HCT116 (cell line): ENCODE measurements around the gene HDLBP. TPM values are rescaled to one million over a fixed set of nuclear protein-coding genes. Genes with fewer than 3 reads are reported as not detected.

Experiments
- ATAC-seq: fragments of 200-7000 bp; cut with Tn5 transposase; 2 replicates; pipeline ENCODE4 v1.9.1; 2020; ENCODE audit warnings: mild to moderate bottlenecking, moderate library complexity
- BruUV-seq: library from RNA; stranded (reverse); fragments of 400-500 nt; replicated peaks from 2 replicates; lab custom pipeline; 2021; lab: Mats Ljungman, UMichigan
- CTCF ChIA-PET: fragments of 300-600 bp; sonication (Branson Sonifier 250); formaldehyde crosslinking; loops from one replicate; lab custom pipeline; 2021; ENCODE audit warnings: antibody characterized with exemption; lab: Charles Lee
- POLR2A ChIA-PET: fragments of 300-600, 350-600 bp; sonication (Branson Sonifier 250); formaldehyde crosslinking; loops from one replicate; lab custom pipeline; 2021; ENCODE audit warnings: antibody characterized with exemption; lab: Charles Lee
- RAD21 ChIA-PET, 2 experiments: fragments of 300-600 bp; sonication (Branson Sonifier 250); formaldehyde crosslinking; loops; one replicate each; lab custom pipeline; 2023; ENCODE audit warnings: low total read pairs in 2 of 2; ENCODE audit not compliant: uncharacterized antibody in 2 of 2, unreplicated experiment in 2 of 2, low non-redundant PET in 1 of 2; lab: Charles Lee
- DNase-seq: peaks from one replicate; pipeline ENCODE4 v3.0.0-alpha.2; 2010; ENCODE audit warnings: low read depth, low spot score
- H2AFZ ChIP-seq: fragments of 200-600 bp; shearing (Covaris generic), sonication (generic); 2 replicates; pipeline ENCODE4 v1.6.1; 2017; ENCODE audit warnings: low read depth, mixed run types, mixed read lengths, antibody characterized with exemption, low read length; ENCODE audit not compliant: poor library complexity, severe bottlenecking
- H3K27ac ChIP-seq: 2 replicates; pipeline ENCODE4 v1.5.1; 2012; ENCODE audit warnings: low read depth, low read length
- H3K27me3 ChIP-seq: fragments of 200-600 bp; sonication (generic); 2 replicates; pipeline ENCODE4 v1.6.1; 2016; ENCODE audit warnings: mixed run types, low read length, mixed read lengths; ENCODE audit not compliant: insufficient read depth
- H3K36me3 ChIP-seq, 2 experiments: fragments of 200-500 bp in 1 of 2; fragments of 200-600 bp in 1 of 2; sonication (Bioruptor generic) in 1 of 2; sonication (generic) in 1 of 2; 2 replicates each; pipeline versions ENCODE4 v1.5.1 to v1.6.1; 2014 to 2016; ENCODE audit warnings: low read length in 2 of 2, inconsistent platforms in 1 of 2, mixed read lengths in 1 of 2, mixed run types in 1 of 2; ENCODE audit not compliant: insufficient read depth in 2 of 2, control insufficient read depth in 1 of 2
- H3K4me1 ChIP-seq, 2 experiments: fragments of 200-600 bp in 1 of 2; sonication (generic) in 1 of 2; 2 replicates each; pipeline versions ENCODE4 v1.5.1 to v1.6.1; 2012 to 2017; ENCODE audit warnings: low read length in 2 of 2, inconsistent platforms in 1 of 2, mild to moderate bottlenecking in 1 of 2, mixed read lengths in 1 of 2, mixed run types in 1 of 2, moderate library complexity in 1 of 2; ENCODE audit not compliant: insufficient read depth in 2 of 2, control insufficient read depth in 1 of 2
- H3K4me2 ChIP-seq: fragments of 200-600 bp; sonication (generic); 2 replicates; pipeline ENCODE4 v1.6.1; 2017; ENCODE audit warnings: mixed run types, low read length, mixed read lengths
- H3K4me3 ChIP-seq, 2 experiments: fragments of 200-600 bp in 1 of 2; sonication (generic) in 1 of 2; replicated peaks in 1 of 2; 2 replicates each; pipeline ENCODE4 v1.5.1; 2011 to 2016; ENCODE audit warnings: low read length in 2 of 2, control low read depth in 1 of 2, low read depth in 1 of 2, mild to moderate bottlenecking in 1 of 2, mixed read lengths in 1 of 2, mixed run types in 1 of 2
- H3K79me2 ChIP-seq: fragments of 200-600 bp; sonication (generic); 2 replicates; pipeline ENCODE4 v1.6.1; 2017; ENCODE audit warnings: mild to moderate bottlenecking, mixed run types, low read length, moderate library complexity, mixed read lengths; ENCODE audit not compliant: insufficient read depth
- H3K9ac ChIP-seq: fragments of 200-600 bp; sonication (generic); 2 replicates; pipeline ENCODE4 v1.6.1; 2016; ENCODE audit warnings: low read length, mixed read lengths
- H3K9me2 ChIP-seq: fragments of 200-600 bp; sonication (generic), shearing (Covaris generic); 2 replicates; pipeline ENCODE4 v1.6.1; 2017; ENCODE audit warnings: mixed run types, mild to moderate bottlenecking, moderate library complexity; ENCODE audit not compliant: insufficient read depth
- H3K9me3 ChIP-seq, 2 experiments: fragments of 200-500 bp in 1 of 2; fragments of 200-600 bp in 1 of 2; sonication (Bioruptor generic) in 1 of 2; sonication (generic) in 1 of 2; 2 replicates each; pipeline ENCODE4 v1.6.1; 2014 to 2017; ENCODE audit warnings: low read length in 2 of 2, mixed read lengths in 2 of 2, inconsistent platforms in 1 of 2, low read depth in 1 of 2, mild to moderate bottlenecking in 1 of 2, mixed run types in 1 of 2, moderate library complexity in 1 of 2; ENCODE audit not compliant: control insufficient read depth in 1 of 2, insufficient read depth in 1 of 2
- H4K20me1 ChIP-seq: fragments of 200-600 bp; sonication (generic), shearing (Covaris generic); 2 replicates; pipeline ENCODE4 v1.6.1; 2017; ENCODE audit warnings: mixed run types, mild to moderate bottlenecking, moderate library complexity; ENCODE audit not compliant: insufficient read depth
- EGR1 ChIP-seq: IDR thresholded peaks from 2 replicates; pipeline ENCODE4 v1.6.1; 2012; ENCODE audit warnings: low read depth
- ELF1 ChIP-seq: IDR thresholded peaks from 2 replicates; pipeline ENCODE4 v1.6.1; 2012; ENCODE audit warnings: low read depth, borderline replicate concordance
- EZH2phosphoT487 ChIP-seq: fragments of 200-600 bp; IDR thresholded peaks from 2 replicates; pipeline ENCODE4 v1.6.1; 2018; ENCODE audit warnings: antibody characterized with exemption, borderline replicate concordance
- FOSL1 ChIP-seq: IDR thresholded peaks from 2 replicates; pipeline ENCODE4 v1.6.1; 2012; ENCODE audit warnings: low read depth
- JUND ChIP-seq: IDR thresholded peaks from 2 replicates; pipeline ENCODE4 v1.6.1; 2012
- RAD21 ChIP-seq: IDR thresholded peaks from 2 replicates; pipeline ENCODE4 v1.6.1; 2012; ENCODE audit warnings: low read depth, mild to moderate bottlenecking
- REST ChIP-seq: IDR thresholded peaks from 2 replicates; pipeline ENCODE4 v1.6.1; 2012; ENCODE audit warnings: low read depth
- YY1 ChIP-seq: IDR thresholded peaks from 2 replicates; pipeline ENCODE4 v1.6.1; 2011; ENCODE audit warnings: low read length, low read depth, moderate library complexity, mild to moderate bottlenecking; ENCODE audit not compliant: insufficient replicate concordance; ENCODE audit errors: extremely low read depth
- ZBTB33 ChIP-seq: IDR thresholded peaks from 2 replicates; pipeline ENCODE4 v1.6.1; 2011; ENCODE audit warnings: mild to moderate bottlenecking, low read length, moderate library complexity; ENCODE audit not compliant: insufficient replicate concordance; ENCODE audit errors: extremely low read depth
- intact Hi-C: fragments of 100-400 bp; cut with micrococcal nuclease; formaldehyde crosslinking; loops from 2 replicates; pipeline ENCODE4 v1.10.0; 2022
- total RNA-seq: library from RNA; stranded (reverse); gene quantifications from one replicate; pipeline ENCODE4 v1.2.1, GENCODE V29; 2021; ENCODE audit not compliant: unreplicated experiment

Gene HDLBP
- total RNA-seq, 1 experiment from 2014 or later, result 462 TPM

- no peaks in the 10 kb centered on the region for H3K27me3 ChIP-seq
- CTCF ChIA-PET, result no interaction called here
- peak overlapping the region; percentile 87 to 89 for H3K4me3 ChIP-seq
- peaks cover 0 to 11% of the 10 kb centered on the region in 2 experiments; a peak in 2 of 4 replicates for H3K36me3 ChIP-seq
- RAD21 ChIA-PET, result no interaction called here
- no peaks in the 10 kb centered on the region for H3K9me2 ChIP-seq
- DNase-seq, result no peak
- peaks cover 17 to 22% of the 10 kb centered on the region in 2 experiments for H3K4me1 ChIP-seq
- ATAC-seq, result no peak
- H2AFZ ChIP-seq, result no peak overlapping the region
- no TSS peak for BruUV-seq
- no peaks in the 10 kb centered on the region for H3K9me3 ChIP-seq
- H4K20me1 ChIP-seq, result no peaks in the 10 kb centered on the region; the same call in 1 of the 2 replicates
- TF ChIP-seq EZH2phosphoT487 (no peak), JUND (no peak), RAD21 (no peak), YY1 (no peak), EGR1 (no peak), ELF1 (no peak), REST (no peak), ZBTB33 (no peak), FOSL1 (no peak)
- H3K27ac ChIP-seq, result no peak overlapping the region
- H3K9ac ChIP-seq, result peak overlapping the region; percentile 85; the same call in 1 of the 2 replicates
- H3K4me2 ChIP-seq, result peak overlapping the region; percentile 94
- intact Hi-C loops, result loop anchor here (5.0 kb wide), 5 partner anchors 150 to 525 kb away; partner anchors contain the start of genes ATG4B, BOK, ING5 and STK25
- POLR2A ChIA-PET, result no interaction called here
- H3K79me2 ChIP-seq, result peaks cover 53% of the 10 kb centered on the region
Measured at GRCh38 chr2:241357531-241357930, 42.1 kb upstream of the HDLBP start.
